GM10266 (cell line): ENCODE measurements around the gene LRRC28.

ENCODE experiments used
- DNase-seq: peaks from one replicate; pipeline ENCODE4 v3.0.0; 2012; ENCODE audit errors: extremely low spot score
- TF ChIP-seq, protein P1 (sequence below): IDR thresholded peaks from 2 replicates; pipeline ENCODE4 v1.5.1; 2012; ENCODE audit warnings: mild to moderate bottlenecking, low read depth; ENCODE audit not compliant: control insufficient read depth, insufficient read depth; ENCODE audit errors: missing control alignments

Gene LRRC28

DNA sequence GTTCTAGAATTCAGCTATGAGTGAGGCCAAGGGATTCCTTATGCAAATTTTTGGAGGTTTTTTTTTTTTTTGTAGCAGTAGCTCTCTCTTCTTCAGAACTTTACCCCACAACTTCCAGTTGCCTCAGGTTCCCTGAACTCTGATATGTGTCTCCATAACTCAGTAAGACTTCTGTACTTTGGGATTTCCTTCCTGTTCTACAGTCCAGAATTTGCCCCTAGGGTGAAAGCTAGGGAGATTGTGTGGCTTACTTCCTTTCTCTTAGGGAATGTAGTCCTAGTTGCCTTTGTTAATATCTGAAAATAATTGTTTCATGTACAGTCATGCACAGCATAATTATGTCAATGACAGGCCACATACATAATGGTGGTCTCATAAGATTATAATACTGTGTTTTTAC lies 30.8 kb downstream of the LRRC28 start:
- no peak for DNase-seq
- TF ChIP-seq, protein P1, sequence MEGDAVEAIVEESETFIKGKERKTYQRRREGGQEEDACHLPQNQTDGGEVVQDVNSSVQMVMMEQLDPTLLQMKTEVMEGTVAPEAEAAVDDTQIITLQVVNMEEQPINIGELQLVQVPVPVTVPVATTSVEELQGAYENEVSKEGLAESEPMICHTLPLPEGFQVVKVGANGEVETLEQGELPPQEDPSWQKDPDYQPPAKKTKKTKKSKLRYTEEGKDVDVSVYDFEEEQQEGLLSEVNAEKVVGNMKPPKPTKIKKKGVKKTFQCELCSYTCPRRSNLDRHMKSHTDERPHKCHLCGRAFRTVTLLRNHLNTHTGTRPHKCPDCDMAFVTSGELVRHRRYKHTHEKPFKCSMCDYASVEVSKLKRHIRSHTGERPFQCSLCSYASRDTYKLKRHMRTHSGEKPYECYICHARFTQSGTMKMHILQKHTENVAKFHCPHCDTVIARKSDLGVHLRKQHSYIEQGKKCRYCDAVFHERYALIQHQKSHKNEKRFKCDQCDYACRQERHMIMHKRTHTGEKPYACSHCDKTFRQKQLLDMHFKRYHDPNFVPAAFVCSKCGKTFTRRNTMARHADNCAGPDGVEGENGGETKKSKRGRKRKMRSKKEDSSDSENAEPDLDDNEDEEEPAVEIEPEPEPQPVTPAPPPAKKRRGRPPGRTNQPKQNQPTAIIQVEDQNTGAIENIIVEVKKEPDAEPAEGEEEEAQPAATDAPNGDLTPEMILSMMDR = no peak

DNA sequence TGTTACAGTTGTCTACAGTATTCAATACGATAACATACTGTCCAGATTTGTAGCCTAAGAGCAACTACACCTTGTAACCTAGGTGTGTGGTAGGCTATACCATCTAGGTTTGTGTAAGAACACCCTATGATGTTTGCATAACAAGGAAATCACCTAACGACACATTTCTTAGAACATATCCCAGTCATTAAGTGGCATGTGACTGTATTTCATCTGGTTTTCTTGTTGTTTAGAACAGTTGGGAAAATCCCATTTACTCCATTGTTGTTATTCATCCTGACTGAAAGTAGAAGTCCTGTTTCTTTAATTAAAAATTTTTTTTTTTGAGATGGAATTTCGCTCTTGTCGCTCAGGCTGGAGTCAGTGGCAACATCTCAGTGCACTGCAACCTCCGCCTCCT lies 31.3 kb downstream of the LRRC28 start:
- DNase-seq = no peak
- TF ChIP-seq, protein P1 = no peak

DNA sequence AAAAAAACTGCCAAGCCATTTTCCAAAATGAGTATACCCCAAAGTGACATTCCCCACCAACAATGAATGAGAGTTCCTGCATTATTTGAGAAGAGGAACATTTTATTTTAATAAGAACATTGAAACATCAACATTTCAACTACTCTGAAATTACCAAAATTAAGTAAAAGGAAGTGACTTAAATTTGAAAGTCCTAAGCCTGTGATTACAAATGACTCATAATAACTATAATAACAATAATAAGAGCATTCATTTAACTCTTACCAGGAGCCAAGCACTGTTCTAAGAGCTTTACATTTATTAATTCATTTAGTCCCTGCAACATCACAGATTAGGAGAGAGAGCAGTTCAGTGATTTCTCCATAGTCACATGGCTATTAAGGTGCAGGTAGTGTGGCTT lies 32.4 kb downstream of the LRRC28 start:
- TF ChIP-seq, protein P1 = no peak
- no peak for DNase-seq

DNA sequence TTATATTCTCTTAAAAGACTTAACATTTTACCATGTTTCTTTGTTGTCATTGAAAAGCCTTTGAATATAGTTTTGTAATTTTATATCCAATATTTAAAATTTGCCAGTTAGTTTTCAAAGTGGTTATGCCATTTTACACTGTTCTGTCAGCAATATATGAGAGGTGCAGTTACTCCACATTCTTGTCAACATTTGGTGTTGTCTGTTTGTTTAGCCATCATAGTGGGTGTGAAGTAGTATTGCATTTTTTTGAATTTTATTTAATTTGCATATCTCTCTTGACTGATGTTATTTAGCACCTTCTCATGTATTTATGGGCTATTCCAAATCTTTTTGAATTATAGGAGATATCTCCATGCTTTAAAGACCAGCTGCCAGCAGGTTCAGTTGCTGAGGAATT lies 40.4 kb downstream of the LRRC28 start:
- no peak for DNase-seq
- TF ChIP-seq, protein P1 = no peak

DNA sequence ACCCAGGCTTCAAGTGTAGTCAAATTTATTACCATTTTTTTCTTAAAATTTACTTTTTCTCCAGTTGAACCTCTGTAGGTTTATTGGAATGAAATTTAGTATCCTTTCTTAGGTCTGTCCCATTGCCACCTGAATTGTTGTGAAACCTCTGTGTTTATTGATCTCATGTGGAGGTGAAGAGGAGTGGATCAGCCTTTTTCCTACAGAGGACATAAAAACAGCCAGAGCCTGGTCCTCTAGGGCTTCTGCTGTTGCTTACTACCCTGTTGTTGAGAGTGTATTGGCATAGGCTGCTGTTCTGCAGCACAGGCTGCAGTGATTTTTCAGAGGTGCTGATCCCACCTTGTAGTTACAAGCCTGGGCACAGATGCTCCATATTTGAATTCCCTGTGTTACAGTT lies 44.6 kb downstream of the LRRC28 start:
- no peak for DNase-seq
- TF ChIP-seq, protein P1 = no peak

DNA sequence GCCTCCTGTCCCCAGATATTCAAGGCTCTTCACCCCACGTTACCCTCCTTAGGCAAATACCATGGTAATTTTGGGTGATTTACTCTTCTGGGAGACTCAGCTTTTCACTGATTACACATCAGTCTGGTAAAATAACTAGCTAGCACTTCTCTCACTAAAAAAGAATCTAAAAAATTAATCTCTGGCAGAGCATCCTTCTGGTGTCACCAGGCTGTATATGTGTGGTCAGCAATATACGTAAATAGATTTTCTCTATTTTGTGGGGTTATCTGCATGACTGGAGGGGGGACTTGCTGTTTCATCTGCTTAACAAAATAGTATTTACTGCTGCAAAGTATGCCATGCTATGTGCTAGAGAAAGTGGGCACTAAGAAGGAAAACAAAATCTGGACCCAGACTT lies 45.1 kb downstream of the LRRC28 start:
- no peak for DNase-seq
- TF ChIP-seq, protein P1 = no peak

DNA sequence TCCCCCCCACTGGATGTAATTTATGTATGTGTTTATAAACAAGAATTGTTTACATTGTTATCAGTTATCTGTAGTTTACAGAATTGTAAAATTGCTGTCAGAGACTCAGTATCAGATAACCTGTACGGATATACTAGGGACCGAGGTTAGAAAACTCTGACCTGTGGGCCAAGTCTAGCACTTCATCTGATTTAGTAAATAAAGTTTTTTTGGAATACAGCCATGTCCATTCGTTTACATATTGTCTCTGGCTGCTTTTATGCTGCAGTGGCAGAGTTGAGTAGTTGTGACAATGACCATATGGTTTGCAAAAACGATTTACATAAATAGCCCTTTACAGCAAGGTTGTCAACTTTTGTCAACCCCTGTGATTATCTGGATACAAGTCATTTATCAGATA lies 52.6 kb downstream of the LRRC28 start:
- TF ChIP-seq, protein P1 = no peak
- DNase-seq = no peak
